NK-92 treated with Interleukin-12 subunit alpha and Interleukin-12 subunit beta, amount 100 ng/mL, for 24 hours (cell line): ENCODE results near the gene SRSF12.
"Not testable (repeated sequence)": the region's sequence is repeated elsewhere in the genome, so short reads cannot be mapped to it uniquely, and the experiment has no call there.

Source experiments
- DNase-seq: peaks from one replicate; lab custom pipeline; 2025; lab: John Stamatoyannopoulos, UW

The SRSF12 gene

GRCh38 chr6:89128256-89128671, 10.4 kb upstream of the SRSF12 start:
- DNase-seq: not testable (repeated sequence)

DNA sequence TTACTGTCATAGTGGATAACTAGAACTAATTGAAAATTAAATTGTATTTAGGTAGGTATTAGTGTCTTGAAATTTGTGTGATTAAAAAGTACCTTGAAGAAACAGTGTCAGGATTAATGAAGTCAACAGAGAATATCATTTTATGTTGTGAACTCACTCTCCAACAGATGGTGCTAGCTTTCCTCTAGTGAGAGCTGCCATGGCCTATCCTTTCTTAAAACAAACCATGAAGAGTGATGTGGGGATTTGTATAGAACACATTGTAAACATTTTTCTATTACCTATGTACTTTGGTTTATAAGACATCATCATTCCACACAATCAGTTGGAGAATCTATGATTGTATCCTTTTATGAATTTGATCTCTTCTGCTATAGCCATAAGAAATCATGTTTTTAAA, 4.8 kb upstream of the SRSF12 start:
- DNase-seq: no peak

DNA sequence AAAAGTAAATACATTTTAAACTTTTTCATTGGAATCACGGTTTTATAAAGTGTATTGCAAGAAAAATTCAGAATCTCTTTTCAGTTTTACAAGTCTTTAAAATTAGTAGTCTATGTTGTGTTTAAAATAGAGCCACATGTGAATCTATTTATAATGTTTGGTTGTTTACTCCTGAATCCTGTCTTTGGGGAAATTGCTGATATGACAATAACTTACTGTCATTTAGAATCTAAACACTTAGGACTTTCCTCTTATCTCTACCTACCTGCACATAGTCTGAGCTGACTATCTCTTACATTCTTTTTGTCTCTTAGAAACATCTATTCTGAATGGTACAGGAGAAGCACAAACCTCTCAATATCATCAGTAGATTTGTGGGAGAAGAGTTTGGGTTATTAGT, 4.1 kb upstream of the SRSF12 start:
- no peak for DNase-seq

DNA sequence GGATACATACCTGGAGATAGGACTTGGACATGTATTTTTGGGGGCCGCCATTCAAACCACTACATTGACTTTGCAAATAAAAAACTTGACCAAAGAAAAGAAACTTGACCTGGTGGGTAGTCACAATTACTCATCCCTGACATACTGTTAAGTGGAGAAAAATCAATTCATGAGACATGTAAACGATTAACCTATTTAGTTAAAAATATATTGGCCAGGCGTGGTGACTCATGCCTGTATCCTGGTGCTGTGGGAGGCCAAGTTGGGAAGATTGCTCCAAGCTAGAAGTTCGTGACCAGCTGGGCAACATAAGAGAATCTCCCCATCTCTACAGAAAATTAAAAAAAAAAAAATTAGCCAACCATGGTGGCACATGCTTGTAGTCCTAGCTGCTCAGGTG, 2.5 kb upstream of the SRSF12 start:
- DNase-seq: no peak

GRCh38 chr6:89118931-89119330, 1.1 kb upstream of the SRSF12 start:
- no peak for DNase-seq

DNA sequence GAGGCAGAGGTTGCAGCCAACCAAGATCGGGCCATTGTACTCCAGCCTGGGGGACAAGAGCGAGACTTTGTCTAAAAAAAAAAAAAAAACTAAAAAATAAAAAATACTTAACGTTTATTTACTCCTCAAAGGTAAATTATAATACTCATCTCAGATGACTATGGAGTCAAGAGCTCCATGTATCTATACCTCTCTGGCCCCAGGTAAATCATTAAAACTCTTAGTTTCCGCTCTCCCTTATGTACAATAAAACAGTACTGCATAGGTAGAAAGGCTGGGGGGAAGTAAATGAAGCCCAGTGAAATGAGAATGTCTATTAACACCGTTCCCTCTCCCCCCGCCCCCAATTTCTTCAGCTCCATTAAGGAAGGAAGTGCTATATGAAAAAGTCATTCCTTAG, 1.2 kb downstream of the SRSF12 start:
- DNase-seq: no peak

- DNase-seq: no peak
Observed at GRCh38 chr6:89111933-89112332, 5.9 kb downstream of the SRSF12 start.

DNA sequence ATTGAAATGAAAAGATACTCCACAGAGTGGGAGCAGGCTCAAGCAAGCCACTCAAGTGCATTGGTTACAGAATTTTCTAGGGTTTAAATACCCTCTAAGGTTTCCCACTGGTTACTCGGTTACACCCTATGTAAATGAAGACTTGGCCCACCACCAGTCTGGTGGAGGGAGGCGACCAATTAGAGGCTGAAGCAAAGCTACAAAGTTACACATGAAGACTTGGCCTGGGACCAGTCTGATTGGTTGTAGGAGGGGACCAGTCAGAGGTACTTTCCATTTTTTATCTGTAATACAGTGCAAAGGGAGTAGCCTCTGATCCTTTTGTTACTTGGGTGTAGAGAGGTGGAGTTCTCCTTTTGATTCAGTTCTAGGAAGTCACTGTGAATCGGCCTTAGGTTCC, 7.6 kb downstream of the SRSF12 start:
- DNase-seq: no peak

- DNase-seq: no peak
Observed at GRCh38 chr6:89100114-89100513, 17.8 kb downstream of the SRSF12 start.

DNA sequence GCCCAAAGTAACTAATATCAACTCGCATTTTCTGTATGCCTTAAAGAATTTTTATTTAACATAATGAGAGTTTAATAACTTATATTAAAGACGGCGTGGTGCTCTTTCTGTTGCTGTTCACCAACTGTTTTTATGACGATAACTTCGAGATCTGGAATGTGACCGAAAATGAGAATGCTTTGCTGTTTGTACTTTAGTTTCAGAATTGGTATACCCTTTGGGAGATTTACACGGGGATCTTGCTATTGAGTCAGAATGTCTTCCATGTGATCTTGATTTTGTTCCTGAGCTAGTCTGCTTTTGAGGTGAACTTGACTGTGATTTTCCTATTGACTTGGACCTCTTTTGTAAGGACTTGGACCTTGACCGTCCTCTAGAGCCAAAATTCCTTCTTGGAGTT, 19.4 kb downstream of the SRSF12 start:
- DNase-seq: no peak

GRCh38 chr6:89087881-89088280, 30.0 kb downstream of the SRSF12 start:
- no peak for DNase-seq

DNA sequence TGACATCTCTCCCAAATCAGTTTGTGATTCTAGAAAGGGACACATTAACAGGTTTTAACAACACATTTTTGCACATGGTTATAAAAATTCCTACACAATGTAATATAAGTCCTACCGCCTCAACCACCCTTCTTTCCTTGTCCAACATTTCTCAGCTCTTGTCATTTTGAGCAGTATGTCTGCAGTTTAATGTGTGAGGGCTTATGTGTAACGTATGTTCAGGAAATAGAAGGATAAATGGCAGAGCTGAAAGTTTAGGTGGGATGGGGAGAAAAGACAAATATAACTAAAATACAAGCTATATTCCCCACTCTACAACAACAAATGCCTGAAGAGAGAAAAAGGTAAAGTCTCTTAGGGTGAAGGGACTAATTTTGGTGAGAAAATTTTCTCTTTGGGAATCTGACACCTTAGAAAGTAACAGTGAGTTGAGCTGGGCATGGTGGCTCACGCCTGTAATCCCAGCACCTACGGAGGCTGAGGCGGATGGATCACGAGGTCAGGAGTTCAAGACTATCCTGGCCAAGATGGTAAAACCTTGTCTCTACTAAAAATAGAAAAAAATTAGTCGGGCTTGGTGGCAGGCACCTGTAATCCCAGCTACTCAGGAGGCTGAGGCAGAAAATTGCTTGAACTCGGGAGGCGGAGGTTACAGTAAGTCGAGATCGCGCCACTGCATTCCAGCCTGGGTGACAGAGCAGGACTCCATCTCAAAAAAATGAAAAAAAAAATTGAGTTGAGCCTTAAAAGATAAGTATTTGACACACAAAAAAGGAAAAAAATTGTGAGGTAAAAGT, 32.3 kb downstream of the SRSF12 start:
- DNase-seq: no peak

GRCh38 chr6:89084954-89085353, 32.9 kb downstream of the SRSF12 start:
- no peak for DNase-seq

DNA sequence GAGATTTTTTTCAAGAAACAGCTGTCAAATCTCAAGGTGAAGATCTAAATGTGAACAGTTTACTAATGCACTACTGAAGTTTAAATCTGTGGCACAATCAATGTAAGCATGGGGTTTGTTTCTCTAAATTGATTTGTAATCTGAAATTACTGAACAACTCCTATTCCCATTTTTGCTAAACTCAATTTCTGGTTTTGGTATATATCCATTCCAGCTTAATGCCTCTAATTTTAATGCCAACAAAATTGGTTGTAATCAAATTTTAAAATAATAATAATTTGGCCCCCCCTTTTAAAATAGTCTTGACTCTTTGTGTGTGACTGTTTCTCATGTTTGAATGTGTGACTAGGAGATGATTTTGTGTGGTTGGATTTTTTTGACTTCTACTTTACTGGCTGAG, 33.3 kb downstream of the SRSF12 start:
- DNase-seq: no peak

GRCh38 chr6:89082486-89082891, 35.4 kb downstream of the SRSF12 start:
- no peak for DNase-seq

- DNase-seq: peak; percentile 94
Observed at GRCh38 chr6:89081423-89082322, 36.2 kb downstream of the SRSF12 start.

DNA sequence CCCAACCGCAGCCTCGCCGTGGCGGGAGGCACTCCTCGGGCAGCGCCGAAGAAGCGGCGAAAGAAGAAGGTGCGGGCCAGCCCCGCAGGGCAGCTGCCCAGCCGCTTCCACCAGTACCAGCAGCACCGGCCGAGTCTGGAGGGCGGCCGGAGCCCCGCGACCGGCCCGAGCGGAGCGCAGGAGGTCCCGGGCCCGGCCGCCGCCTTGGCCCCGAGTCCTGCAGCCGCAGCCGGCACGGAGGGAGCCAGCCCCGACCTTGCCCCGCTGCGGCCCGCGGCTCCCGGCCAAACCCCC, 36.8 kb downstream of the SRSF12 start:
- DNase-seq: no peak

DNA sequence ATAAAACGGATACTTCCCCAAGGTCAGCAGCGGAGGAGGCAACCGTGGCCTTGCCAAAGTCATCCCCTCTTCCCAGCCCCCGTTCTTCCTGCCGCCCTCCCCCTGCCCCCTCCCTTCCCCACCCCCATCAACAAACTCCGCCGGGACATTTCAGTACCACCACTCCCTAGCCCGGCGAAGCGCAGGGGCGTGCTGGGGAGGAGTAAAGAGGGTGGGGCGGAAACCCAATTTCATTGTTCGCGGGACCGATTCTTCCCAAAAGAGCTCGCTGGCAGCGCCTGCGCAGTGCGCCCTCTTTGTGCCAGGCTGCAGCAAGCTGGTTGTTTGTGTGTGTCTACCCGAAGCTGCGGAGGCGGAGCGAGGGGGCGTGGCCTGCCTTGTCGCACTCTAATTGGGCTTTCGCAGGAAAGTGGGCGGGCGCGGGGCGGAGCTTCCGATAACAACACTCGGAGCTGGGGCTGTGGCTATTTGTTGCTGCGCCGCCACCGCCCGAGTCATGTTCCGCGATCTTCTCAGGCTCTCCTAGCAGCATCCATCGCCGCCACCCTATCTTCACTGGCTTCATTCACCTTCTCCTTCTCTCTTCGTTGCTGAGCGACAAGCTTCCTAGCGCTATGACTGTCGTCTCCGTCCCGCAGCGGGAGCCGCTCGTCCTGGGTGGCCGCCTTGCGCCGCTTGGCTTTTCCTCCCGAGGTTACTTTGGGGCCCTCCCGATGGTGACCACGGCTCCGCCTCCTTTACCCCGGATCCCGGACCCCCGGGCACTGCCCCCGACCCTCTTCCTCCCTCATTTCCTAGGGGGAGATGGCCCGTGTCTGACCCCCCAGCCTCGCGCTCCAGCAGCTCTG, 37.4 kb downstream of the SRSF12 start, which contains the start of gene PNRC1:
PNRC1 (plus strand) TSS at position 471 of the 848 bp plus-strand sequence; CDS start at position 615, 144 bp downstream.
- peak; percentile 100 for DNase-seq

DNA sequence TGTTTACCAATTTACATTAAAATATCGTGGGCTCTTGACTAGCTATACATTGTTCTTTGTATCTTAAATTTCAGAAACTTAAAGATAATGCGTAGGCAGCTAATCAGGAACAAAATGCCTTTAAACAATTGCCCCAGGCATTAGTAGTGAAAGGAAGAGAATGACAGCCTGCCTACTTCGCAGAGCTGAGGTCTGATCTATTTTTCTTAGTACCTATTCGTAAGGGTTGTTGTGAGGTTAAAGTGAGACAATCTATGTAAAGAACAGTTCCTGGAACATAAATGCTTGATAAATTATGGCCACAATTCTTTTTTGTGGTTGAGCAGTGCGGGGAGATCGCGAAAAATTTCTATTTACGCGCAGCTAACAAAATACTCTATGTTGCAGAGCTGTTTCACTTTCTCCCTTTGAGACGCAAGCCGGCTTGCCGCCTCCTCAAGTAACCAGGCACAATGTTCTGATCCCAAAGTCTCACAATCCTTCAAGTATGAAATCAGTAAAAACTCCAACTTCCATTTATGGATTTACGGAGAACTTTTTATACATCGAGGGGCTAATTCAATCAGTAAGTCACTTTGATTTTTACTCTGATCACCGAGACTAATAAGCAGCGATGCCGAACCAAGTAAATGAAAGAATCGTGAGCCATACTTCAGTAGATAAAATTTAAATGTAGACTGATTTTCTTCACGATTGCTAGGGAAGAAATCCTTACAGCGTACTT, 38.2 kb downstream of the SRSF12 start:
- DNase-seq: peak; percentile 39

- DNase-seq: no peak
Observed at GRCh38 chr6:89073840-89074239, 44.0 kb downstream of the SRSF12 start.

- no peak for DNase-seq
Observed at GRCh38 chr6:89073014-89073620, 44.8 kb downstream of the SRSF12 start.
